Loucy (cell line): ENCODE measurements around the gene CACNA1B.
"Not testable (repeated sequence)": the region's sequence is repeated elsewhere in the genome, so short reads cannot be mapped to it uniquely, and the experiment has no call there.

Experiments used
- H2AFZ ChIP-seq: fragments of 200-600 bp; sonication (generic); 2 replicates; pipeline ENCODE4 v1.6.0; 2016; ENCODE audit warnings: antibody characterized with exemption, mild to moderate bottlenecking, low read length, moderate library complexity
- H3F3A ChIP-seq: fragments of 200-600 bp; 2 replicates; pipeline ENCODE4 v1.6.0; 2016; ENCODE audit warnings: antibody characterized with exemption, low read depth, mild to moderate bottlenecking
- H3K27me3 ChIP-seq: fragments of 200-600 bp; sonication (generic); 2 replicates; pipeline ENCODE4 v1.6.1; 2014; ENCODE audit warnings: low read length, mild to moderate bottlenecking; ENCODE audit not compliant: insufficient read depth, poor library complexity, severe bottlenecking
- H3K36me3 ChIP-seq: fragments of 200-600 bp; sonication (generic); 2 replicates; pipeline ENCODE4 v1.6.1; 2016; ENCODE audit warnings: low read length; ENCODE audit not compliant: insufficient read depth
- H3K4me1 ChIP-seq: fragments of 200-600 bp; sonication (generic); 2 replicates; pipeline ENCODE4 v1.5.1; 2014; ENCODE audit warnings: low read length, mild to moderate bottlenecking; ENCODE audit not compliant: insufficient read depth, poor library complexity, severe bottlenecking
- H3K4me2 ChIP-seq: fragments of 200-600 bp; sonication (generic); 2 replicates; pipeline ENCODE4 v1.6.0; 2014; ENCODE audit warnings: antibody characterized with exemption, low read length, low read depth, mild to moderate bottlenecking; ENCODE audit not compliant: poor library complexity, severe bottlenecking
- H3K4me3 ChIP-seq: fragments of 200-600 bp; sonication (generic); 2 replicates; pipeline ENCODE4 v1.5.1; 2014; ENCODE audit warnings: low read length, mild to moderate bottlenecking, mixed read lengths; ENCODE audit not compliant: poor library complexity, severe bottlenecking
- H3K79me2 ChIP-seq: fragments of 200-600 bp; sonication (generic); 2 replicates; pipeline ENCODE4 v1.6.1; 2014; ENCODE audit warnings: low read length; ENCODE audit not compliant: insufficient read depth
- H3K9ac ChIP-seq: fragments of 200-600 bp; sonication (generic); 2 replicates; pipeline ENCODE4 v1.6.0; 2014; ENCODE audit warnings: mild to moderate bottlenecking, low read depth, low read length, moderate library complexity; ENCODE audit not compliant: poor library complexity, severe bottlenecking
- H3K9me2 ChIP-seq: fragments of 200-600 bp; sonication (generic); replicated peaks from 2 replicates; pipeline ENCODE4 v1.6.1; 2016; ENCODE audit warnings: low read depth, low read length, mixed read lengths
- H3K9me3 ChIP-seq: fragments of 200-600 bp; sonication (generic); 2 replicates; pipeline ENCODE4 v1.6.1; 2014; ENCODE audit warnings: mild to moderate bottlenecking, antibody characterized with exemption, low read length, low read depth; ENCODE audit not compliant: insufficient read depth
- H4K20me1 ChIP-seq: fragments of 200-600 bp; sonication (generic); 2 replicates; pipeline ENCODE4 v1.6.0; 2014; ENCODE audit warnings: antibody characterized with exemption, low read length, mild to moderate bottlenecking; ENCODE audit not compliant: insufficient read depth, poor library complexity, severe bottlenecking

Gene CACNA1B

DNA sequence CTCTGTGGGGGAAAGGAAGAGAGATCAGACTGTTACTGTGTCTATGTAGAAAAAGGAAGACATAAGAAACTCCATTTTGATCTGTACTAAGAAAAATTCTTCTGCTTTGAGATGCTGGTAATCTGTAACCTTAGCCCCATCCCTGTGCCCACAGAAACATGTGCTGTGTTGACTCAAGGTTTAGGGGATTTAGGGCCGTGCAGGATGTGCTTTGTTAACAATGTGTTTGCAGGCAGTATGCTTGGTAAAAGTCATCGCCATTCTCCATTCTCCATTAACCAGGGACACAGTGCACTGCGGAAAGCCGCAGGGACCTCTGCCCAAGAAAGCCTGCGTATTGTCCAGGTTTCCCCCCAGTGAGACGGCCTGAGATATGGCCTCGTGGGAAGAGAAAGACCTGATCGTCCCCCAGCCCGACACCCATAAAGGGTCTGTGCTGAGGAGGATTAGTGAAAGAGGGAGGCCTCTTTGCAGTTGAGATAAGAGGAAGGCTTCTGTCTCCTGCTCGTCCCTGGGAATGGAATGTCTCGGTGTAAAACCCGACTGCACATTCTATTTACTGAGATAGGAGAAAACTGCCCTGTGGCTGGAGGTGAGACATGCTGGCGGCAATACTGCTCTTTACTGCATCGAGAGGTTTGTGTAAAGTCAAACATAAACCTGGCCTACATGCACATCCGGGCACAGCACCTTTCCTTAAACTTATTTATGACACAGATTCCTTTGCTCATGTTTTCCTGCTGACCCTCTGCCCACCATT lies 255.5 kb downstream of the CACNA1B start:
- not testable (repeated sequence) for H3K4me1 ChIP-seq, H4K20me1 ChIP-seq, H3K9ac ChIP-seq, H2AFZ ChIP-seq, H3K79me2 ChIP-seq, H3K27me3 ChIP-seq, H3F3A ChIP-seq, H3K36me3 ChIP-seq, H3K9me2 ChIP-seq, H3K4me3 ChIP-seq, H3K9me3 ChIP-seq, H3K4me2 ChIP-seq

DNA sequence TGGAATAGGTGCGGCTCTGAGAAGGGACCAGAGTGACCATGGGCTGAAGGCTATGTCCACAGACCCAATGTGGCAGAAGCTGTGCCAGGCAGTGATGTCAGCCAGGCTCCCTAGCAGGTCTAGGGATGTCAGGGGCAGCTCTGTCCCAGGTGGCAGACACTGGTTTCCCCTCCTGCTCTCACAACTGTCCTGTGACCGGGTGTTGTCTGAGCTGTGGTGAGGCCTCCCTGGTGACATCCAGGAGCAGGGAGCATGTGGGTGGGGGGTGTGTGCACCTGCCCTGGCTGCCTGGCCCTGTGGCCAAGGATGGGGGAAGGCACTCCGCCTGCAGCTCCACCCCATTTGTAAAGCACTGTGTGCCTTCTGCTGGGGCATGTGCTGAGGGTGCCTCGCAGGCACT lies 257.0 kb downstream of the CACNA1B start:
- H3K27me3 ChIP-seq, H3K4me2 ChIP-seq, H4K20me1 ChIP-seq, H3K79me2 ChIP-seq, H2AFZ ChIP-seq, H3K9me3 ChIP-seq, H3F3A ChIP-seq, H3K9ac ChIP-seq, H3K4me3 ChIP-seq, H3K36me3 ChIP-seq, H3K9me2 ChIP-seq, H3K4me1 ChIP-seq: not testable (repeated sequence)

DNA sequence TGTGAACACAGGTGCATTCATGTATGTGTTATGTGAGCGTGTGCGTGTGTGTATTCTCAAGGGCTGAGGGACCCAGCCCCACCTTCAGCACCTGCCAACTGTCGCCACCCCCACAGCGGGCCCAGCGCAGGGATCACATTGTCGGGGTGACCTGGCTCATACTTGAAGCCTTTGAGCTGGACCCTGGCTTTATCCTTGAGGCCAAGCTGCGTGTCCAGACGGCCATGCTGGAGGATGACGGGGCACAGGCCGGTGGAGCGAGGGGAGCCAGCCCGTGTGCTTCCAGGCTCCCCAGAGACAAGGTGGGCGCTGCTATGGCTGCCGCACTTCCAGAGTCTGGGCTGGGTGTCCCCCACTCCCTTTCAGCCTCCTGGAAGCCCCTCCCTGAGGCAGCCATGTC lies 261.5 kb downstream of the CACNA1B start:
- H3K79me2 ChIP-seq, H3K9ac ChIP-seq, H3K9me2 ChIP-seq, H4K20me1 ChIP-seq, H2AFZ ChIP-seq, H3K9me3 ChIP-seq, H3K4me2 ChIP-seq, H3K36me3 ChIP-seq, H3F3A ChIP-seq, H3K4me3 ChIP-seq, H3K4me1 ChIP-seq, H3K27me3 ChIP-seq: not testable (repeated sequence)

DNA sequence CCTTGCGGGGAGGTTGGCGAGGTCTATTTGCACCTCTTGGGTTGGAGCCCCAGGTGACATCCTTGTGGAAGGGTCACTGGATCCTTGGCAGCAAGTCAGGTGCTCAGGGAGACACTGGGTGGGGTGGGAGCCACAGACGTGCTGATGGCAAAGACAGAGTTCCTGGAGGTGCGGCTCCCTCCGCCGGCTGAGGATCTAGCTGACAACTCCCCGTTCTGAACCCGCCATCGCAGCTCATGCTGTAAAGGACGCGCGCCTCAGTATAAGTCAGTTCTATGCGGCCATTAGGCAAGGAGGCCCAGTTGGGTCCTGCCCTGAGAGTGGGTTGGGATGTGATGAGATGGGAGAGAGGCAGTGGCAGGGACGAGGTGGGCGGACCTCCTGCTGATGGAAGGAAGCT lies 263.4 kb downstream of the CACNA1B start:
- not testable (repeated sequence) for H3K4me1 ChIP-seq, H2AFZ ChIP-seq, H3K9me3 ChIP-seq, H3K9me2 ChIP-seq, H3K36me3 ChIP-seq, H3K9ac ChIP-seq, H4K20me1 ChIP-seq, H3F3A ChIP-seq, H3K4me3 ChIP-seq, H3K79me2 ChIP-seq, H3K4me2 ChIP-seq, H3K27me3 ChIP-seq

DNA sequence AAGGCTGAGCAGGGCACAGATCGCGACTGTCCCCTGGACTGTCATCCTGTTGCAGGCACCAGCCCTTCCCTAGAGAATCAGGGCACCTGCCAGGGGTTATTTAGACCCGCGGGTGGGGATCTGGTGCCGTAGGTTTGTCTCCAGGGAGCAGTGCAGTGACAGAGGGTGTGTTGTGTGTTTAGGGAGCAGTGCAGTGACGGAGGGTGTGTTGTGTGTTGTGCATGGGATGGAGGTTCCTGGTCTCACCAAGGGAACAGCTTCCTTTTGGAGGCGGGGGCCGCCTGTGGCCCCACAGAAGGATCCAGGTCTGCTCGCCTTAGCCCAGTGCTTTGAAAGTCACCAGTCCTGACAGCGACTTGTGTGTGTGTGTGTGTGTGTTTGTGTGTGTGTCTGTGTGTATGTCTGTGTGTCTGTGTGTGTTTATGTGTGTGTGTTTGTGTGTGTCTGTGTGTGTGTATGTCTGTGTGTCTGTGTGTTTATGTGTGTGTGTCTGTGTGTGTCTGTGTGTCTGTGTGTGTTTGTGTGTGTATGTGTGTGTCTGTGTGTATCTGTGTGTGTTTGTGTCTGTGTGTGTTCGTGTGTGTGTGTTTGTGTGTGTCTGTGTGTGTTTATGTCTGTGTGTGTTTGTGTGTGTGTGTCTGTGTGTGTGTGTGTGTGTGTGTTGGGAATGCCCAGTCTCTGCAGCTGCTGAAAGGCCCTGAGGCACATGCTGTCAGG lies 265.1 kb downstream of the CACNA1B start:
- H3K9ac ChIP-seq, H3K79me2 ChIP-seq, H3F3A ChIP-seq, H3K36me3 ChIP-seq, H2AFZ ChIP-seq, H3K4me3 ChIP-seq, H3K4me1 ChIP-seq, H3K4me2 ChIP-seq, H3K27me3 ChIP-seq, H3K9me3 ChIP-seq, H4K20me1 ChIP-seq, H3K9me2 ChIP-seq: not testable (repeated sequence)

DNA sequence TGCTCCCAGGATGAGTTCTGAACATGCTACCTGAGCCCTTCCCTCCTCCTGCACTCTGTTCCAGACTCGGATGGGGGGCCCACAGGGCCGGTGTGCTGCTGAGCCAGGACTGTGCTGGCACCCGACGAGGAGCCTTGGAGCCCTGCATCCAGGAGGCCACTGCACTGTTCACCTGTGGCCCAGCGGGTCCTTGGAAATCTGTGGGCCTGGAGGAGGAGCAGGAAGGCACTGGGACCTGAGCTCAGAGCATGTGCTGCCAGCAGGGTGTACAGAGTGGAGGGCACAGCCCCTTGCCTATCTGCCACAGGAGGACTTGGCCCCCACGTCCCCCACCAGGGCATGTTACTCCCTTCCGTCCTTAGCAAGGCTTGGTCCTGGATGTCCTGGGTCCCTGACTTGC lies 265.9 kb downstream of the CACNA1B start:
- H3K9ac ChIP-seq, H3K4me2 ChIP-seq, H3K9me3 ChIP-seq, H3K27me3 ChIP-seq, H3K4me3 ChIP-seq, H3K36me3 ChIP-seq, H3K79me2 ChIP-seq, H3K9me2 ChIP-seq, H4K20me1 ChIP-seq, H3F3A ChIP-seq, H3K4me1 ChIP-seq, H2AFZ ChIP-seq: not testable (repeated sequence)

DNA sequence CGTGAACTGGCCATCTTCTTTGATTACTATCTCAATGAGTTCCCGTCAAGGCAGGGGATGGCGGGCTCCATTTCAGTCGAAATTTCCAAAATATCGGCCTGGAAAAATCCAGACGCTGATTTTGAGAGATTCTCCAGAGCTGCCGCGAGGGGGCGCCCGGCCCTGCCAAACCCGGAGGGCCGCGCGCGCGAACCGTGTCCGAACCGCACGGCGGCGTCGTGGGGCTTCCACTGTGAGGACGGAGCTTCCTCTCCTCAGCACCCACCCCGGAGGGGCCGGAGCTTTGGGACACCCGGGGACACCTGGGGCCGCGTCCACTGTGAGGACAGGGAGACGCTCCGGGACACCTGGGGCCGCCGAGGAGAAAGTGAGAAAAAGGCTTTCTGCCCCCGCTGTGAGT lies 270.0 kb downstream of the CACNA1B start:
- not testable (repeated sequence) for H3K36me3 ChIP-seq, H4K20me1 ChIP-seq, H3F3A ChIP-seq, H3K9me2 ChIP-seq, H3K4me2 ChIP-seq, H3K4me1 ChIP-seq, H3K4me3 ChIP-seq, H3K9ac ChIP-seq, H3K9me3 ChIP-seq, H3K79me2 ChIP-seq, H2AFZ ChIP-seq, H3K27me3 ChIP-seq
